ENCODE measurements around the gene COX5A. TPM values are rescaled to one million over a fixed set of nuclear protein-coding genes. Genes with fewer than 3 reads are reported as not detected.
"Not testable (repeated sequence)": the region's sequence is repeated elsewhere in the genome, so short reads cannot be mapped to it uniquely, and the experiment has no call there.

COX5A gene
- total RNA-seq, 2 donors from 2014 or later, result 314 to 323 TPM

DNA sequence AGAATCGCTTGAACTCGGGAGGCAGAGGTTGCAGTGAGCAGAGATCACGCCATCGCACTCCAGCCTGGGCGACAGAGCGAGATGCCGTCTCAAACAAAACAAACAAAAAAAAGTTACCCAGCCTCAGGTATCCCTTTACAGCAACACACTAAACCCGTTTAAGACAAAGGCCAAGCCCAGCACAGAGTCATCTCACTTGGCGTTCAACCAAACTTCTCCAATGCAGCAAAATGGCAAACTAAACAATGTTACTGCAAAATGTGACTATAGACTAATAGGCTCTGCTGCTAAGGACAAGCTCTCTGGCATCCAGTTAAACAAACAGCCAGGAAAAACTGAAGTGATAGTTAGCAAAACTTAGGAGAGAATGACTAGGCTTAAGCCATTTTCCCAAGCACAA, 24.8 kb downstream of the COX5A start:
- peaks cover 0 to 23% of the 10 kb centered on the region in 2 donors for H3K36me3 Mint-ChIP-seq
- no peaks in the 10 kb centered on the region for H3K9me3 Mint-ChIP-seq
- ATAC-seq, result no peak
- DNase-seq (ENCODE audit: low spot score in 2 of 2), result no peak
- H3K27ac Mint-ChIP-seq, result no peak overlapping the region

DNA sequence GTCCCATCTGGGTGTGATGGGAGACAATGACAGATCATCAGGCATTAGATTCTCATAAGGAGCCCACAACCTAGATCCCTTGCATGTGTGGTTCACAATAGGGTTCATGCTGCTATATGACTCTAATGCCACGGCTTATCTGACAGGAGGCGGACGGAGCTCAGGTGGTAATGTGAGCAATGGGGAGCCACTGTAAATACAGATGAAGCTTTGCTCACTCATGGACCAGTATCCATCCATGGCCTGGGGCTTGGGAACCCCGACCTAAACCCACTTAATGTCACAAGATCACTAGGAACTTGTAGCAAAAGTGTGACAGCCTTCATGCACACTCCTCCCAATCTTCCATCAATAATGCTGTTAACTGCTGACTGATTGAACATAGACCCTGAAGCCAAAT, 29.2 kb downstream of the COX5A start:
- ATAC-seq (no peak), DNase-seq (ENCODE audit: low spot score in 2 of 2) (no peak)
- H3K27ac Mint-ChIP-seq, result no peak overlapping the region
- peaks cover 16 to 26% of the 10 kb centered on the region in 2 donors for H3K36me3 Mint-ChIP-seq
- H3K9me3 Mint-ChIP-seq, result no peaks in the 10 kb centered on the region

- peaks cover 16 to 29% of the 10 kb centered on the region in 2 donors for H3K36me3 Mint-ChIP-seq
- peak overlapping the region; percentile 93 to 96 for H3K27ac Mint-ChIP-seq
- no peaks in the 10 kb centered on the region for H3K9me3 Mint-ChIP-seq
- ATAC-seq, result peak; percentile 6 to 57
- no peak for DNase-seq (ENCODE audit: low spot score in 2 of 2)
These were observed 30.6 kb downstream of the COX5A start for GRCh38 chr15:74907163-74907870.

- Mint-ChIP-seq H3K36me3 (peaks cover 16 to 31% of the 10 kb centered on the region in 2 donors), H3K27ac (peak within 1 kb of the TSS; percentile 93 to 96), H3K9me3 (no peaks in the 10 kb centered on the region)
- peak; percentile 86 to 92 for ATAC-seq
- peak; percentile 75 to 89 for DNase-seq (ENCODE audit: low spot score in 2 of 2)
These were observed 31.3 kb downstream of the COX5A start, which contains the start of gene FAM219B for GRCh38 chr15:74906450-74907162. Gene FAM219B (minus strand): TSS chr15:74906851. CDS start chr15:74906800, 51 bp downstream.

DNA sequence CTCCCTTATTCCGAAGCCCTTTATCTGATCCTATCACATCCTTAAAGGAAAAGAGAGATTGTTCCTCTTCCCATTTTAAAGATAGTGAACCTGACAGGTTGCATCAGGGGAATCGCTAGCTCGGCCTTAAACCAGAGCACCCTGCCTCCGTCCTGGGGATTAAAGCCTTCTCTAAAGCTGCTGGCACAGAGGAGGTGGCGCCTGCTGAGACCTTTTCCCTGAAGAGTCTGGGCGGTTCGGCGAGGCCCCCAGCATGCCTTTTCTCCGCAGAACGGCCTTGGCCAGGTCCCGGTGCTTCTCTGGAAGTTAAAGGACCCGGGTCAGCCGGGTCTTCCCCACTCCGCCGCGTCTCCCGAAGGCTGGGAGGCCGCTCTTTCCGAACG, 31.8 kb downstream of the COX5A start:
- peak overlapping the region; percentile 39 to 93 for H3K27ac Mint-ChIP-seq
- H3K9me3 Mint-ChIP-seq, result no peaks in the 10 kb centered on the region
- peak; percentile 23 to 52 for ATAC-seq
- no peak for DNase-seq (ENCODE audit: low spot score in 2 of 2)
- peaks cover 16 to 31% of the 10 kb centered on the region in 2 donors for H3K36me3 Mint-ChIP-seq

DNA sequence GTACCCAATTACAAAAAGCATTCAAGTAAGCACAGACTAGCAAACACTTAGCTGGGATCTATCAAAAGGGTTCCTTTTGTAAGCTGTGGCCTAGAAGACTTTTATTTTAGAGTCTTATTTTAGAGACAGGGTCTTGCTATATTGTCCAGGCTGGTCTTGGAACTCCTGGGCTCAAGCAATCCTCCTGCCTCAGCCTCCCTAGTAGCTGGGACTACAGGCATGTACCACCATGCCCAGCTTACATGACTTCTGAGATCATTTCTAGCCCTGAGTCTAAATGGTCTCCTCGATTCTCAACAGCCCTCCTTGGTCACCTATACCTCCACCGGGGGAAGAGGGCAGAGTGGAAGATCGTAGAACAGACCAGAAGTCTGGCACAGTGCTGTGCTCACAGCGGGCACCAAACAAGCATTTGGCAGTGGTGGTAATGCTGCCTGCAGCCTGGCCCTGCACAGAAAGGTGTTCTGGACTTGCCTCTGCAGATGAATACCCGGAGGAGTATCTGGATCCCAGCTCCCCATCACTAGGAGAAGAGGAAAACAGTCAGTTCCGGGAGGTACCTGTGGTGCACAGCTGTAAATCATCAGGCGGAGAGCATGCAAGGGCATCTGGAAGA, 33.6 kb downstream of the COX5A start:
- Mint-ChIP-seq H3K27ac (peak overlapping the region in 1 of 2 donors; percentile 14), H3K9me3 (no peaks in the 10 kb centered on the region), H3K36me3 (peaks cover 16 to 37% of the 10 kb centered on the region in 2 donors)
- ATAC-seq (no peak), DNase-seq (ENCODE audit: low spot score in 2 of 2) (no peak)

GRCh38 chr15:74903676-74904075, 34.2 kb downstream of the COX5A start:
- ATAC-seq (no peak), DNase-seq (ENCODE audit: low spot score in 2 of 2) (no peak)
- H3K9me3 Mint-ChIP-seq, result no peaks in the 10 kb centered on the region
- peak overlapping the region in 1 of 2 donors; percentile 58 for H3K27ac Mint-ChIP-seq
- peaks cover 11 to 37% of the 10 kb centered on the region in 2 donors for H3K36me3 Mint-ChIP-seq

GRCh38 chr15:74902295-74903075, 35.4 kb downstream of the COX5A start:
- DNase-seq (ENCODE audit: low spot score in 2 of 2) (no peak), ATAC-seq (no peak)
- Mint-ChIP-seq H3K27ac (no peak overlapping the region), H3K36me3 (peaks cover 11 to 37% of the 10 kb centered on the region in 2 donors), H3K9me3 (no peaks in the 10 kb centered on the region)

DNA sequence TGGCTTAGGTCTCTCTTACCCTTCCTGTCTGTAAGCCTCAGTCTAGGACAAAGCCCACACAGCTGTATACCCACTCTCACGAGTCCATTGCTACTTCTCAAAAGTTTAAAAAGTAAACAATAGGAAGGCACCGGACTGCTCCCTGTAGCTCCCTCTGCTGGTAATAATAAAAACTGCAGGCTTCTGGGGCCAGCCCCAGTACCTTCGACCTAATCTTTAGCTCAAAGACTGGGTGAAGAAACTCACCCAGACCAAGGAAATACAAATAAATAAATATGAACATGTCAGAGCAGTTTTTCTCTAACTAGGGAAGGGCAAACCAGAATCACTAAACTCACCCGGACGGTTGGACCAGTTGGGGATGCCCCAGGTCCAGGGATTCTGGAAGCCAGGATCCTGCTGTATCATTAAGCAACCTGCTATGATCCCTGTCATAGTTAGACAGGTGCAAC, 36.2 kb downstream of the COX5A start:
- ATAC-seq, result peak; percentile 38 to 52
- DNase-seq (ENCODE audit: low spot score in 2 of 2), result peak in 1 of 2 donors; percentile 71
- Mint-ChIP-seq H3K9me3 (no peaks in the 10 kb centered on the region), H3K36me3 (peaks cover 5 to 28% of the 10 kb centered on the region in 2 donors), H3K27ac (peak overlapping the region in 1 of 2 donors; percentile 25)

- no peak for ATAC-seq
- H3K36me3 Mint-ChIP-seq, result peaks cover 13 to 18% of the 10 kb centered on the region in 2 donors
- no peak overlapping the region for H3K27ac Mint-ChIP-seq
These were observed 40.6 kb downstream of the COX5A start for GRCh38 chr15:74897300-74897701.

DNA sequence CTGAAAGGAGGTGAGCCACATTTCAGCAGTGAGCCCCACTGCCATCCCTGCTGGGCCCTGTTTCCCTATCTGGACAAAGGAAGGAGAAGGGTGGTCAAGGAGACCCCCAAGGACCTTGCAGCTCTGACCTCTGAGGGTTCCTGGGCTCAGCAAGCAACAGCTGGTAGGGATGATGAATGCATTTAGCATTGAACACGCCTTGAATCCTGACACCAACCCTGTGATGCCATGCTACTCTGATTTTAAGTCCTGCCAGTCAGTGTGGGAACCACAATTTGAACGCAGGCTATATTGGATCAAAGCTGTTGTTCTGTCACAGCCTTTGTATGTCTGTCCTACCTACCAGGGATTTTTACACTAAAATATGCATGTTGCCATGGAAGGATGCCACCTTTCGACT, 41.6 kb downstream of the COX5A start:
- DNase-seq (ENCODE audit: low spot score in 2 of 2) (no peak), ATAC-seq (no peak)
- Mint-ChIP-seq H3K9me3 (no peaks in the 10 kb centered on the region), H3K36me3 (peaks cover 11 to 28% of the 10 kb centered on the region in 2 donors), H3K27ac (no peak overlapping the region)

More at GRCh38 chr15:74897300-74897701, 40.6 kb downstream of the COX5A start:
- no peak for DNase-seq (ENCODE audit: low spot score in 2 of 2)
- H3K9me3 Mint-ChIP-seq, result no peaks in the 10 kb centered on the region

- Mint-ChIP-seq H3K27ac (no peak overlapping the region), H3K9me3 (no peaks in the 10 kb centered on the region), H3K36me3 (peaks cover 10 to 29% of the 10 kb centered on the region in 2 donors)
- no peak for DNase-seq (ENCODE audit: low spot score in 2 of 2)
- ATAC-seq, result no peak
These were observed 42.0 kb downstream of the COX5A start for GRCh38 chr15:74895830-74896229.

- Mint-ChIP-seq H3K36me3 (peaks cover 6 to 41% of the 10 kb centered on the region in 2 donors), H3K27ac (peak overlapping the region in 1 of 2 donors; percentile 14)
- DNase-seq (ENCODE audit: low spot score in 2 of 2); H3K9me3 Mint-ChIP-seq; ATAC-seq: not testable (repeated sequence)
These were observed 43.5 kb downstream of the COX5A start for GRCh38 chr15:74894383-74894782.

DNA sequence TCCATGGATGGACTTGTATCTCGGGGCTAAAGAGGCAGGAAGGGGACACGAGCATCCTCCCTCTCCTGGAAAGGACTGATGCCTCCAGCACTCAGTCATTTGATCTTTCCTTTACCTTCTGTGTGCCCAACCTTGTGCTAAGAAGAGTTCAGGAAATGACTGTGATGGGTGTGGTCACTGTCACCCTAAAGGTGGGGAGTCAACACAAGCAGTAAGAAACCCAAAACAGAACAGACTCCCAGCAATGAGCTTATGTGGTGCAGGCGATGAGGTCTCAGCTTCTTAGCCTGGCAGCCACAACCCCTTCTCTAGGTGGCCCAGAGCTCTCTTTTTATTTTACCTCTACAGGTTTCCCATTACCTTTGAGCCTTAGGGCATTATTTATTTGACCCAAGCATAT, 44.2 kb downstream of the COX5A start:
- peak in 1 of 2 donors; percentile 13 for ATAC-seq
- H3K9me3 Mint-ChIP-seq, result no peaks in the 10 kb centered on the region
- peaks cover 6 to 41% of the 10 kb centered on the region in 2 donors for H3K36me3 Mint-ChIP-seq

GRCh38 chr15:74892931-74893330, 44.9 kb downstream of the COX5A start:
- ATAC-seq (no peak), DNase-seq (ENCODE audit: low spot score in 2 of 2) (no peak)
- Mint-ChIP-seq H3K36me3 (peaks cover 6 to 41% of the 10 kb centered on the region in 2 donors), H3K9me3 (no peaks in the 10 kb centered on the region), H3K27ac (peak overlapping the region in 1 of 2 donors; percentile 63)

More for the DNA sequence above, 44.2 kb downstream of the COX5A start:
- DNase-seq (ENCODE audit: low spot score in 2 of 2), result no peak
- peak overlapping the region; percentile 63 to 94 for H3K27ac Mint-ChIP-seq

DNA sequence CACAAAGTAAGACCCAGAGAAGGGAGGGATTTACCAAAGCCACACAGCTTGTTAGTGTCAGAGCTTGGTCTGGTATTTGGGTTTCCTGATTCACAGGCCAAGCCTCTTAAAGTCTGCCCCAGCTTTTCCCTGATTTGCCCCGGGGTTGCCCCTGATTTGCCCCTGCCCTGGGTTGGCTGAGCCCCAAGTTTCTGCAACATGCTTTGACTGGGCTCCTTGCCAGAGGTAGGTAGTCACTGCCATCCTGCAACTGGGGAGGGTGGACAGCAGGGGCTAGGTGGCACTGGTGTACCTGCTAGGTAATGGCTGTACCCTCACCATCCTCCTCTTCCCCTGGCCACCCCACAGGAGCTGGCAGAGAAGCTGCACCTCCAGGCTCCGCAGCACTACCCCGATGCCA, 45.6 kb downstream of the COX5A start:
- peaks cover 6 to 41% of the 10 kb centered on the region in 2 donors for H3K36me3 Mint-ChIP-seq
- H3K27ac Mint-ChIP-seq, result peak overlapping the region; percentile 63 to 65
- DNase-seq (ENCODE audit: low spot score in 2 of 2) (no peak), ATAC-seq (peak in 1 of 2 donors; percentile 25)
- H3K9me3 Mint-ChIP-seq, result no peaks in the 10 kb centered on the region

All from activated naive CD4-positive, alpha-beta T cell treated with anti-CD3 and anti-CD28 coated beads, Interleukin-2, amount 50 U/mL, for 72 hours (primary cell).